ENCODE data around the gene ATXN3.

GRCh38 chr14:92108345-92109254 is 2.2 kb upstream of the ATXN3 start:
- TF ChIP-seq CTCF (conservative IDR thresholded peaks at IDR 0.05 in 1 of 2, IDR thresholded peaks at IDR 0.05 in 1 of 2; ENCODE audit: low read depth in 1 of 2, low read length in 2 of 2): no peak
- TF ChIP-seq EZH2 (IDR thresholded peaks at IDR 0.05; ENCODE audit: low read length, missing control alignments): no peak
